ENCODE measurements around the gene PPP1R12C.

DNA sequence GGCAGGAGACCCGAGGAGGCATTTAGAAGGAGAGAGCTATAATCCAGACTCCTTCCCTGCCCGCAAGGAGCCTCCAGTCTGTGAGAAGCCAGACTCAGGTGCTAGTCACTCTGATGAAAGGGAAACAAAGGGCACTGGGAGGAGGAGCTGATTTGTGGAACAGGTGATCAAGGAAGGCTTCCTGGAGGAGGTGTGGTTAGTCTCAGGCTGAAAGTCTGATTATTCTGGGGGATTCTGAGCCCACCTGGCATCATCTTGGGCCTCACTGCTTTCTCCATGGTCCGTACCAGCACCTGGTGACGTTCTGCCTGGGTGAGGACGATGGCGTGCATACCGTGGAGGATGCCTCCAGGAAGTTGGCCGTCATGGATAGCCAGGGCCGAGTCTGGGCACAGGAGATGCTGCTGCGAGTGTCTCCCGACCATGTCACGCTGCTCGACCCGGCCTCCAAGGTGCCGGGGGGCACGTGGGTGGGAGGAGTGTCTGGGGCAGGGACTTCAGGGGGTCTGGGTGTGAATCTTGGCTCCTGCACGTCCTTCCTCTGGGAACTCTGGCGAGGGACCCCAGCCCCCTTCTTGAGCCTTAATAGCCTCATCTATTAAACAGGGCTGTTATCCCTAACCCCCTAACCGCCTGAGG is 37.9 kb downstream of the PPP1R12C start:
- no peak for TF ChIP-seq POLR2A (IDR thresholded peaks at IDR 0.05)
- TF ChIP-seq, protein P1, sequence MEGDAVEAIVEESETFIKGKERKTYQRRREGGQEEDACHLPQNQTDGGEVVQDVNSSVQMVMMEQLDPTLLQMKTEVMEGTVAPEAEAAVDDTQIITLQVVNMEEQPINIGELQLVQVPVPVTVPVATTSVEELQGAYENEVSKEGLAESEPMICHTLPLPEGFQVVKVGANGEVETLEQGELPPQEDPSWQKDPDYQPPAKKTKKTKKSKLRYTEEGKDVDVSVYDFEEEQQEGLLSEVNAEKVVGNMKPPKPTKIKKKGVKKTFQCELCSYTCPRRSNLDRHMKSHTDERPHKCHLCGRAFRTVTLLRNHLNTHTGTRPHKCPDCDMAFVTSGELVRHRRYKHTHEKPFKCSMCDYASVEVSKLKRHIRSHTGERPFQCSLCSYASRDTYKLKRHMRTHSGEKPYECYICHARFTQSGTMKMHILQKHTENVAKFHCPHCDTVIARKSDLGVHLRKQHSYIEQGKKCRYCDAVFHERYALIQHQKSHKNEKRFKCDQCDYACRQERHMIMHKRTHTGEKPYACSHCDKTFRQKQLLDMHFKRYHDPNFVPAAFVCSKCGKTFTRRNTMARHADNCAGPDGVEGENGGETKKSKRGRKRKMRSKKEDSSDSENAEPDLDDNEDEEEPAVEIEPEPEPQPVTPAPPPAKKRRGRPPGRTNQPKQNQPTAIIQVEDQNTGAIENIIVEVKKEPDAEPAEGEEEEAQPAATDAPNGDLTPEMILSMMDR (IDR thresholded peaks at IDR 0.05), result no peak
